HL-60/S4 (cell line): ENCODE measurements around the gene OR13G1.
"Not testable (repeated sequence)": the region's sequence is repeated elsewhere in the genome, so short reads cannot be mapped to it uniquely, and the experiment has no call there.

ENCODE experiments used
- in situ Hi-C: fragments of 300-500 bp; cut with MboI; formaldehyde crosslinking; loops from 2 replicates; pipeline ENCODE4 v1.14.3; 2022; ENCODE audit warnings: low sequenced_read_pairs

Gene OR13G1

GRCh38 chr1:247679639-247680038 is at the start of gene OR13G1:
Gene OR13G1, minus strand, starts transcription at chr1:247679739. Its CDS starts 6,698 bp downstream, at chr1:247673041.
- in situ Hi-C loops = no loop called here

GRCh38 chr1:247721222-247721621 is 41.7 kb upstream of the OR13G1 start:
- in situ Hi-C loops = no loop called here

GRCh38 chr1:247716546-247716945 is 37.0 kb upstream of the OR13G1 start, which contains the start of gene OR6F1:
Gene OR6F1, minus strand, starts transcription at chr1:247716646. Its CDS starts 3,891 bp downstream, at chr1:247712755.
- in situ Hi-C loops = no loop called here

- in situ Hi-C loops = no loop called here
Measured at GRCh38 chr1:247713753-247714152, 34.2 kb upstream of the OR13G1 start.

GRCh38 chr1:247710681-247711080 is 31.1 kb upstream of the OR13G1 start:
- in situ Hi-C loops = not testable (repeated sequence)

- in situ Hi-C loops = no loop called here
Measured at GRCh38 chr1:247701338-247701737, 21.8 kb upstream of the OR13G1 start.

GRCh38 chr1:247681288-247681897 is 1.9 kb upstream of the OR13G1 start:
- in situ Hi-C loops = no loop called here

- in situ Hi-C loops = no loop called here
Measured at GRCh38 chr1:247680171-247680570, 632 bp upstream of the OR13G1 start.

GRCh38 chr1:247669225-247669624 is 10.3 kb downstream of the OR13G1 start:
- in situ Hi-C loops = no loop called here

GRCh38 chr1:247656221-247656875 is 23.2 kb downstream of the OR13G1 start:
- in situ Hi-C loops = no loop called here

- in situ Hi-C loops = no loop called here
Measured at GRCh38 chr1:247653040-247653439, 26.5 kb downstream of the OR13G1 start.

GRCh38 chr1:247647864-247648263 is 31.7 kb downstream of the OR13G1 start:
- in situ Hi-C loops = no loop called here

- in situ Hi-C loops = no loop called here
Measured at GRCh38 chr1:247646867-247647266, 32.7 kb downstream of the OR13G1 start.

- in situ Hi-C loops = no loop called here
Measured at GRCh38 chr1:247642742-247643141, 36.8 kb downstream of the OR13G1 start.

GRCh38 chr1:247639381-247639981 is 40.1 kb downstream of the OR13G1 start:
- in situ Hi-C loops = no loop called here

- in situ Hi-C loops = no loop called here
Measured at GRCh38 chr1:247638781-247639180, 40.8 kb downstream of the OR13G1 start.

- in situ Hi-C loops = no loop called here
Measured at GRCh38 chr1:247638011-247638410, 41.5 kb downstream of the OR13G1 start.

GRCh38 chr1:247627951-247628350 is 51.6 kb downstream of the OR13G1 start:
- in situ Hi-C loops = no loop called here
